ENCODE data around the gene ASXL2.

GRCh38 chr2:25895018-25895417 is 16.7 kb upstream of the ASXL2 start:
- TF ChIP-seq ESRRG (CRISPR knock-in tag; IDR thresholded peaks at IDR 0.05) (no peak), TOX (CRISPR knock-in tag; IDR thresholded peaks at IDR 0.05; ENCODE audit: borderline replicate concordance) (no peak), OSR1 (CRISPR knock-in tag; IDR thresholded peaks at IDR 0.05) (no peak), TCF4 (CRISPR knock-in tag; IDR thresholded peaks at IDR 0.05; ENCODE audit: borderline replicate concordance) (no peak), ZFP3 (CRISPR knock-in tag; IDR thresholded peaks at IDR 0.05) (no peak), ZNF70 (CRISPR knock-in tag; IDR thresholded peaks at IDR 0.05) (no peak)

Measured in SK-N-SH treated with all-trans-retinoic acid at 6 μM for 48 hours (cell line).